ENCODE data around the gene RNF38.

DNA sequence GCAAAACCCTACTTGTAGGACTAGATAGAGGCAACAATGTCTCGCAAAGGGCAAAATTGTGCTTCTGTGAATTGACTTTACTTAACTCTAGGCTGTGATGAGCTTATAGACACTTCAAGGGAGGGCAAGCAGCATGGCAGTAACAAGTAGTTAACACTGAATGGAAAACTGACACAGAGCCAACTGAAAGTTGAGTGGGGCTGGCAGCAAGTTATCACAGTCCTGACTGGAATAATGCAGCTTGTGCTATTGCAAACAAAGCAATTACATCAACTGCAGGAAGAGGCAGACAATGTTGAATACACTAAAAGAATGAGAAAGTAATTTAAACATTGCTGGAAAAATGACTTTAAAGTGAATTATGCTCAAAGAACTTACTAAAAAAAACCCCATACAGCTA lies 62.2 kb downstream of the RNF38 start:
- no peak for TF ChIP-seq POLR2A (IDR thresholded peaks at IDR 0.05)
- no peak for TF ChIP-seq CTCF (IDR thresholded peaks at IDR 0.05 in 8 of 11, conservative IDR thresholded peaks at IDR 0.05 in 3 of 11)
- TF ChIP-seq POLR2AphosphoS5 (IDR thresholded peaks at IDR 0.05), result no peak

Data from spleen (tissue), 7 donors.